Measurements from ENCODE around the gene ANKZF1. TPM values are rescaled to one million over a fixed set of nuclear protein-coding genes. Genes with fewer than 3 reads are reported as not detected.

ANKZF1 gene
- polyA plus RNA-seq, 5 donors = 58.2 to 87.0 (median 64.9) TPM

- DNase-seq = no peak
These were observed 5.6 kb upstream of the ANKZF1 start for GRCh38 chr2:219223831-219224610.

- DNase-seq = no peak
These were observed 4.3 kb upstream of the ANKZF1 start for GRCh38 chr2:219225350-219225749.

DNA sequence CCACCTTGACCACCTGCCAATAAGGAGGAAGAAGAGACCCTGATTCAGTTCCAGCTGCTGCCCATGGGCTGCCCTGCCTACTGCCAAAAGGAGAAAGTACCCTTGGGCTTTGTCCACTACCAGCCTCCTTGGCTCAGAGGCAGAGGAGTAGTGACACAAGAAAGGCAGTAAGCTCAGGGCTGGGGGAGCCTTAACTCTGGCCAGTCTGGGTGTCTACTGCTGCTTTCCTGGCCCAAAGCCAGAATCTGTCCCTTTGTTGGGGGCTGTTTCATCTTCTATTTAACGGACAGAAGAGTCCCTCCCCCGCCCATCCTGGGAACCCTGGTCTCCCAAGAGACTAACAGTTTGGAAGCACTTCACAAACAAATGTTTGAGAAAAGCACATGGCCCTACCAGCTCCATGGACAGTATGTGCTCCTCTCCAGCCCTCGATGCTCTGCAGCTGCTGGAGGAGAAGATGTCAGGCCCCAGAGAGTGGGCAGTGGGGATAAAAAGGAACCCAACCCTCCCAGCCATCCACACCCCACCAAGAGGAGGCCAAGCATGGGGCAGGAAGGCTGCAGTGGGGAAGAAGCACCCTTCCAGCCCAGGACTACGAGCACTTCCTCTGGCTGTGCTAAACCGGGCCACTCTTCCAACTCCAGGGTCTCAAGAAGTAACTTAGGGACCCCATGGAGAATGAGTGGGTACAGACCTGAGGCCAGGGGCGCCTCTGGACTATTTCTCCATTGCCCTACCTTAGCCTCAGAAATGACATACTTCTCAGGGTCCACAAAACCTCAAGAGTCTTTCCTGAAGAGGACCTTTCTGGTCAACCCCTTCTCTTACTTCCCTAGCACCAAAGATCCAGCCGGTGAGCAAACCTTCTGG is 1.3 kb upstream of the ANKZF1 start:
- DNase-seq = no peak

GRCh38 chr2:219228911-219229304 is 698 bp upstream of the ANKZF1 start:
- DNase-seq = no peak

DNA sequence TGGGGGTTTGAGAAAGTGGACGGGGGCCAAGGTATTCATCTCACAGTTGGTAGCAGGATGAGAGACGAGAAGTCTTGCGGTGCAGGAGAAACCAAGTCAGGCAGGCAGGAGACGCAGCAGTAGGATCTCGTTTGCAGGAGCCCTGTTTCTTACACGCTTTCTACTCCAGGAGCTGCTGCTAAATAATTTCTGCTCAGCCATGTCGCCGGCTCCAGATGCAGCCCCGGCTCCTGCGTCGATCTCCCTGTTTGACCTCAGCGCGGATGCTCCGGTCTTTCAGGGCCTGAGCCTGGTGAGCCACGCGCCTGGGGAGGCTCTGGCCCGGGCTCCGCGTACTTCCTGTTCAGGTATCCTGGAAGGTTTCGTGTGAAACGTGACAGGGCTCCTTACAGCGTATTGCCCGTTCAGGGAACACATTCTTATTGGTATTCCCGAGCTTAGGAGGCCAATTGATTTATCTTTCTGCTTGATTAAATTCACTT is 494 bp downstream of the ANKZF1 start:
- DNase-seq = no peak

DNA sequence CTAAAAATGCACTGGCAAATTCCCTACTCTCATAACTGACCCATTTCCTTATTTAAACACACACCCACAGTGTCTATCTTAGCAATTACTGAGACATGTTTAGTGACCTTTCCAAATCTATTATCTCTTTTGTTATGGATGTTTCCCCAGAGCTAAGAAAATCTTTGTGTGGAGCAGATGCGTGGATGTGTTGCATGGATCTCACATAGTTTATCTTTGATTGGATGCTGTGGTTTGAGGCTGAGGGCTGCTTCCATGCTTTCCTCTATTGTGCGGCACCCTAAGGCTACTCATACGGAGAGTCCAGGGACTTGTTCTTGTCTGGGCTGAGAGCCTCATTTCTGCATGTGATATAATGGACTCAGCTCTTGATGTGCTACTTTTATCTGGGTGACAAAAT is 4.7 kb downstream of the ANKZF1 start:
- no peak for DNase-seq

- DNase-seq = peak in 1 of 2 donors; percentile 17
These were observed 13.7 kb downstream of the ANKZF1 start for GRCh38 chr2:219243291-219243761.

- DNase-seq = no peak
These were observed 15.2 kb downstream of the ANKZF1 start for GRCh38 chr2:219244789-219245147.

DNA sequence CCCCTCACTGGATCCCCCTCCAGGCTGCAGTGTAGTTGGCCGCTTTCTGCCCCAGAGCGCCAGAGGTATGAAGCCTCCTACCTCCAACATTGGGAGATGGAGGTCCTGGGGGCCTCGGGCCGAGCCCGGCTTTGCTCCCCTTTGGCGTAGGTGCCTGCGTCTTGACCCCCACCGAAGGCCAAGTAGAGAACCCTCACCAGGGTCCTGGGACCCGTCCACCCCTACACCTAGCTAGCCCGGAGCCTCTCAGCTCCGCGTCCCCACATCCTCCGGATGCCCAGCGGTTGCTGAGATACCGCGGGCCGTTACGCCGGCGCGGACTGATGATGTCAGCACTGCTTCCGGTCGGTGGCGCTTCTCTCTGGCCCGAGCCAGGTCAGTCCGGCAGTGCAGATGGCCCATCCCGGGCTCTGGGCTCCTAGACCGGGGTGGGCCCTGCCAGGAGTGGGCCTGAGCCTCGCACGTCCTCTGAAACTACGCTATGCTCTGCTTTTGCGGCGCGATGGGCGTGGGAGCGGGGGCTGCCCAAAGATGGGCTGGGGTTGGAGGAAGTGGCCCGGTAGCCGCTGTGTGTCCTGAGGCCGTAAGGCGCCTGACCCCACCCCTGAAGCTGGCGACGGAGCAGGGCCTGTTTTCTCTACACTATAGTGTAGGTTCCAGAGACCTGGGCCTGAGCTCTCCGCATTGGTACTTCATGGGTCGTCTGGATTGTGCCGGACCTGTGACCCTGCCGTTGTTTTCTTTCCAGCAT is 15.7 kb downstream of the ANKZF1 start, which contains the start of the genes GLB1L and STK16:
Gene GLB1L, minus strand, starts transcription at position 297 of the 751 bp plus-strand sequence. CDS start 1,871 bp downstream, outside the sequence.
Gene STK16, plus strand, starts transcription at position 332 of the 751 bp plus-strand sequence. CDS start 521 bp downstream, outside the sequence.
- peak; percentile 95 for DNase-seq

- no peak for DNase-seq
These were observed 16.3 kb downstream of the ANKZF1 start for GRCh38 chr2:219245899-219246230.

- no peak for DNase-seq
These were observed 17.0 kb downstream of the ANKZF1 start for GRCh38 chr2:219246559-219246958.

DNA sequence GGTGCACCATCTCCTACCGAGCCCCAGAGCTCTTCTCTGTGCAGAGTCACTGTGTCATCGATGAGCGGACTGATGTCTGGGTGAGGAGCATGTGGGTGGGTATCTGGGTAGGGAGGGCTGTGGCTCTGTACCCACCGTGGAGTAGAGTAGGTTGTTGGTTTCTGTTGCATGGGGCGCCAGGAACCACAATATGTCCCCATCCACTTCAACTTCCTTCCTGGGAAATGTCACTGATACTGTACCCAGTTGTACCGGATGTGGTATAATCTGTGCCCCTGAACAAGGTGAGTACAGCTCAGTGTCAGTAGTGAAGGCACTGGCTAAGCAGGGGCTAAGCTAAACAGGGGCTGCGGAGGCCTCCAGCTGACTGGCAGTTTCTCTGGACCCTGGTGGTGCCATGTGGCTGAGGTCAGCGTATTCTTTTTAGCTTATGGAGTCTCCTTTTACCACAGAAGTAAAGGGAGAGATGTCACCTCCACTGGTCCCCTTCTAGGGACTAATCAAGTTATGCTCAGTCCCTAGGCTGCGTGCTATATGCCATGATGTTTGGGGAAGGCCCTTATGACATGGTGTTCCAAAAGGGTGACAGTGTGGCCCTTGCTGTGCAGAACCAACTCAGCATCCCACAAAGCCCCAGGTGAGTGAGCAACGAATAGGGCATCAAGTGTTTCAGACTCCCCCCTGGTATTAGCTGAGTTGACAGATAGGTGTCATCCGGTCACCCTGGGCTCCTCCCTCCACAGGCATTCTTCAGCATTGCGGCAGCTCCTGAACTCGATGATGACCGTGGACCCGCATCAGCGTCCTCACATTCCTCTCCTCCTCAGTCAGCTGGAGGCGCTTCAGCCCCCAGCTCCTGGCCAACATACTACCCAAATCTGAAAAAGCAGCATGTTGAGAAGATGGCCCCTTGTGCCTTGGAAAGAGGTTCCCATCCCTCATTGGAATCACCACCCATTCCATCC is 18.4 kb downstream of the ANKZF1 start:
- DNase-seq = no peak

DNA sequence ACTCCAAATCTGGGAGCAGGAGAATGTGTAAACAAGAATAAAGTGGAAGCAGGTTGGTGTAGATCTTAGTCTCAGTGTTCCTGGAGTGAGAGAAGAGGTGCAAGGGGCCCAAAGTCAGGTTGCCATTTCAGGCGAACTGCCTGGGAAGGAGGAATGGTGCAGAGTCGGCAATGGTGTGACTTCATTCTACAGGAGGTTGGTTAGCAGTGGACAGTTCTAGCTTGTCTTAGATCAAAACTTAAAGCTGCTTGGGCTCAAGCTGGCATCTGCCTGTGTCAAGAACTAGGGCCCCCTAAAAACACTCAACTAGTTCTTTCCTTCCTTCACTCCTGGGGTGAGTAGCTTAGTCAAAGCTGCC is 19.2 kb downstream of the ANKZF1 start:
- no peak for DNase-seq

DNA sequence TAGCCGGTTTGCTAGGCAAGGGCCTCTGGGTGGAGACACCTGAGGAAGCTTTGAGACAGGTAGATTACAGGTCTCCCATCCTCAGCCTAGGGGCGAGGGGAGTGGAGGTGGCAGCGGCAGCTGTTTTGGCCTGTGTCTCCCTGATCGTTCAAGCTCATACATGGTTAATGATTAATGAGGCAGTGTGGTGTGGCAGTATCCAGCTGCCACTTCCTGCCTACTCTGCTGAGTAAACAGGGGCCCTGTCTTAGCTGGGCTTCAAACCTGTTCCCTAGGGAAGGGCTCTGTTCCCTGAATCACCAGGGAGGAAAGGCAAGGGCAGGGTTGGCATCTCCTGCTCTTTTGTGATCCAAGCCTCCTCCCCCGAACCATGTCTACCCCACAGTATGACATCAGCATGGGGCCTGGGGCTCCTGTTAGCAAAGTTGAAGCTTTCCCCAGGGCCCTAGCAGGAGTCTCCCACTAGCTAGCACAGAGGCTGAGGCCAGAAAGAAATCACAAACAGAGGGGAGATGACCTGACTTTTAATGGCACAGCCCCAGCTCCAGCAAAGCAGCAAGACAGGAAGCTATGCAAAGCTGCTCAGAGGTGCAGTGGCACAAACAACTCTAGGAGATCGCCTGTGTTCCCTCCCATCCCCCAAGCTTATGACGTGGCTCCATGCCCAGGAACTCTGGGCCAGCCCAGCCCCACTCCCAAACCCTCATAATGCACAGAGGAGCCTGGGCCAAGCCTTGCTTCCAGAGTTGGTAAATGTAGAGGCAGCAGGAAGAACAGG is 19.8 kb downstream of the ANKZF1 start:
- DNase-seq = peak; percentile 83 to 88

GRCh38 chr2:219250049-219250781 is 20.6 kb downstream of the ANKZF1 start:
- no peak for DNase-seq

DNA sequence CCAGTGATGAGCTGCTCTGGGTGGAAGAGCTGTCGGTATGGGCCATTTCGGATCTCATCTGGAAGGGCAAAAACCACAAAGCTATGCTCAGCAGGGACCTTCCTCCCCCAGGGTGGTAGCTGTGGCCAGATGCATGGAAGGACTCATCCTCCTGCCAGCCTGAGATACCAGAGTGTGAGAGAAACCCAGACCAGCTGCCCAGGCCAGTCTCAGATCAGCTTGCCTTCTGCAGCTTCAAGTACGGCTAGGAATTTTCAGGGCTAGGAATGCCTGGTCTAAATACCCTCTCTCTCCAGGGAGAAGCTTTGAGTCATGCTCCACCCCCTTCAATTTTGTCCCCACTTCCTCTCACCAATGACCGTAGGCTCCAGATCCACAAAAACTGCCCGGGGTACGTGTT is 22.1 kb downstream of the ANKZF1 start:
- DNase-seq = no peak

DNA sequence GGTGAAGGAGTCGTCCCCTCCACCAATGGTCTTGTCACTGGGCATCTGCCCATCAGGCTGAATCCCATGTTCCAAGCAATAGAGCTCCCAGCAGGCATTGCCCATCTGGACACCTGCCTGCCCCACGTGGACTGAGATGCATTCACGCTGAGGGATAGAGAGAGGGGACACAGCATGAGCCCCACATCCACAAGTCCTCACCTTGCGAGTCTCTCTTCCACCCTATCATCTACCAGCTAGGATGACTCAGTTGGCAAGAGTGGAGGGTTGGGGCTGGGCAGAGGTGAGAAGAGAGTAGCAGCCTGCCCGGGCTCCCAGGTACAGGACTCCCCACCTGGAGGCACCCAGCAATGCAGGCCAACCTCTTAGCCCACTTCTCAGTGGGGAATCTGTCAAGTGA is 22.5 kb downstream of the ANKZF1 start:
- DNase-seq = no peak

- DNase-seq = no peak
These were observed 22.9 kb downstream of the ANKZF1 start for GRCh38 chr2:219252570-219252899.

Measured in right lung (tissue), 5 donors.